SK-N-SH (cell line): Measurements from ENCODE around the gene POLR2C.

Experiments used
- CTCF ChIP-seq: fragments of 200-600 bp; sonication (generic); IDR thresholded peaks from 2 replicates; pipeline ENCODE4 v1.6.1; 2017; ENCODE audit warnings: antibody characterized with exemption, mild to moderate bottlenecking, moderate library complexity
- EP300 ChIP-seq, 2 experiments: IDR thresholded peaks; 2 replicates each; pipeline versions ENCODE4 v1.4.0 to v1.6.1; 2012; ENCODE audit warnings: borderline replicate concordance in 1 of 2, low read depth in 1 of 2, low read length in 1 of 2
- EZH2phosphoT487 ChIP-seq: fragments of 200-600 bp; sonication (generic); IDR thresholded peaks from 2 replicates; pipeline ENCODE4 v1.6.1; 2017; ENCODE audit warnings: low read depth, mixed run types, mild to moderate bottlenecking, antibody characterized with exemption, moderate library complexity, borderline replicate concordance
- FOXJ3 ChIP-seq: sonication (generic); formaldehyde crosslinking; IDR thresholded peaks from 2 replicates; pipeline ENCODE4 v1.5.1; 2020; ENCODE audit warnings: mild to moderate bottlenecking, missing genetic modification reagents
- GABPA ChIP-seq: IDR thresholded peaks from 2 replicates; pipeline ENCODE4 v1.4.0; 2012; ENCODE audit warnings: low read depth, mild to moderate bottlenecking
- RAD21 ChIP-seq: IDR thresholded peaks from 2 replicates; pipeline ENCODE4 v1.6.1; 2012; ENCODE audit warnings: mild to moderate bottlenecking, low read length
- RCOR1 ChIP-seq: fragments of 150-350 bp; IDR thresholded peaks from 2 replicates; pipeline ENCODE4 v1.6.1; 2017; ENCODE audit warnings: antibody characterized with exemption, low read length
- REST ChIP-seq: IDR thresholded peaks from 2 replicates; pipeline ENCODE4 v1.6.1; 2012; ENCODE audit warnings: mild to moderate bottlenecking, low read depth, low read length, moderate library complexity
- SMC3 ChIP-seq: IDR thresholded peaks from 2 replicates; pipeline ENCODE4 v1.6.1; 2012; ENCODE audit warnings: low read depth, low read length, improper control_type of control experiment
- TAF1 ChIP-seq: IDR thresholded peaks from 2 replicates; pipeline ENCODE4 v1.6.1; 2012; ENCODE audit warnings: low read depth, mild to moderate bottlenecking, low read length, moderate library complexity, borderline replicate concordance

GRCh38 chr16:57517397-57518367 lies 55.2 kb downstream of the POLR2C start:
- TF ChIP-seq REST: no peak
- no peak for TF ChIP-seq CTCF
- no peak for TF ChIP-seq GABPA
- TF ChIP-seq TAF1: no peak
- no peak for TF ChIP-seq RCOR1
- no peak for TF ChIP-seq EZH2phosphoT487
- no peak for TF ChIP-seq RAD21
- TF ChIP-seq EP300 (IDR thresholded peaks at IDR 0.05; ENCODE audit: borderline replicate concordance in 1 of 2, low read depth in 1 of 2, low read length in 1 of 2): no peak
- TF ChIP-seq SMC3: no peak
- no peak for TF ChIP-seq FOXJ3 (CRISPR knock-in tag)
